Femur (tissue), 1 donor: ENCODE measurements around the gene CEP41.

Source experiments
- DNase-seq: peaks from one replicate; pipeline ENCODE4 v3.0.0-alpha.2; 2017

The CEP41 gene

GRCh38 chr7:130417213-130417612 lies 23.6 kb downstream of the CEP41 start:
- DNase-seq = no peak

GRCh38 chr7:130415006-130415405 lies 25.8 kb downstream of the CEP41 start:
- DNase-seq = no peak

GRCh38 chr7:130413201-130413600 lies 27.6 kb downstream of the CEP41 start:
- no peak for DNase-seq

GRCh38 chr7:130410868-130411541 lies 29.8 kb downstream of the CEP41 start:
- no peak for DNase-seq

GRCh38 chr7:130409712-130410072 lies 31.1 kb downstream of the CEP41 start:
- DNase-seq = no peak

GRCh38 chr7:130409067-130409711 lies 31.6 kb downstream of the CEP41 start:
- DNase-seq = no peak

GRCh38 chr7:130405003-130405402 lies 35.8 kb downstream of the CEP41 start:
- no peak for DNase-seq

- no peak for DNase-seq
These were observed 39.2 kb downstream of the CEP41 start for GRCh38 chr7:130401578-130401977.

- DNase-seq = no peak
These were observed 39.7 kb downstream of the CEP41 start for GRCh38 chr7:130401101-130401500.

- DNase-seq = no peak
These were observed 40.7 kb downstream of the CEP41 start for GRCh38 chr7:130400120-130400572.

- no peak for DNase-seq
These were observed 42.2 kb downstream of the CEP41 start for GRCh38 chr7:130398526-130399090.

- no peak for DNase-seq
These were observed 43.1 kb downstream of the CEP41 start for GRCh38 chr7:130397758-130398073.

- no peak for DNase-seq
These were observed 43.6 kb downstream of the CEP41 start for GRCh38 chr7:130397051-130397757.

- DNase-seq = peak; percentile 83
These were observed 44.7 kb downstream of the CEP41 start for GRCh38 chr7:130396109-130396508.

GRCh38 chr7:130395421-130395820 lies 45.4 kb downstream of the CEP41 start:
- no peak for DNase-seq

GRCh38 chr7:130394421-130395195 lies 46.2 kb downstream of the CEP41 start:
- no peak for DNase-seq

GRCh38 chr7:130393841-130394411 lies 46.9 kb downstream of the CEP41 start:
- no peak for DNase-seq

GRCh38 chr7:130393101-130393561 lies 47.7 kb downstream of the CEP41 start:
- DNase-seq = no peak

GRCh38 chr7:130390486-130390885 lies 50.3 kb downstream of the CEP41 start:
- DNase-seq = no peak

- no peak for DNase-seq
These were observed 52.1 kb downstream of the CEP41 start for GRCh38 chr7:130388671-130389070.

- no peak for DNase-seq
These were observed 53.0 kb downstream of the CEP41 start for GRCh38 chr7:130387628-130388403.

- no peak for DNase-seq
These were observed 53.5 kb downstream of the CEP41 start for GRCh38 chr7:130387306-130387627.
